Heart right ventricle (tissue), 16 donors: Measurements from ENCODE around the gene CDC25A. TPM values are rescaled to one million over a fixed set of nuclear protein-coding genes. Genes with fewer than 3 reads are reported as not detected.

Experiments used
- ATAC-seq, 8 donors: fragments of 200-7000 bp; cut with Tn5 transposase; one replicate each; pipeline ENCODE4 v1.9.1; 2020; ENCODE audit warnings: mild to moderate bottlenecking in 8 of 8, moderate library complexity in 8 of 8, moderate number of reproducible peaks in 1 of 8
- DNase-seq, 2 donors: peaks; one replicate each; pipeline ENCODE4 v3.0.0-alpha.2; 2020
- H3K27ac ChIP-seq, 10 donors: fragments of 200-600 bp; sonication (generic) in 2 of 10; one replicate each; pipeline versions ENCODE4 v1.5.0 to v1.8.0; 2020 to 2022; ENCODE audit warnings: mild to moderate bottlenecking in 3 of 10
- H3K27me3 ChIP-seq, 7 donors: fragments of 200-600 bp; one replicate each; pipeline ENCODE4 v1.8.0; 2021 to 2022; ENCODE audit warnings: mild to moderate bottlenecking in 2 of 7
- H3K36me3 ChIP-seq, 9 donors: fragments of 200-600 bp; sonication (generic) in 1 of 9; one replicate each; pipeline versions ENCODE4 v1.5.0 to v1.8.0; 2020 to 2022; ENCODE audit warnings: mild to moderate bottlenecking in 2 of 9
- H3K4me1 ChIP-seq, 9 donors: fragments of 200-600 bp; sonication (generic) in 1 of 9; one replicate each; pipeline versions ENCODE4 v1.5.0 to v1.8.0; 2020 to 2022; ENCODE audit warnings: mild to moderate bottlenecking in 4 of 9
- H3K4me3 ChIP-seq, 10 donors: fragments of 200-600 bp; sonication (generic) in 2 of 10; one replicate each; pipeline versions ENCODE4 v1.5.0 to v1.8.0; 2020 to 2022; ENCODE audit warnings: mild to moderate bottlenecking in 7 of 10, moderate library complexity in 2 of 10
- H3K9me3 ChIP-seq, 11 donors: fragments of 200-600 bp in 10 of 11; sonication (generic) in 2 of 11; one replicate each; pipeline versions ENCODE4 v1.5.0 to v1.8.0; 2013 to 2022; ENCODE audit warnings: mild to moderate bottlenecking in 2 of 11, control low read depth in 1 of 11, moderate library complexity in 1 of 11
- WGBS, 2 donors: extraction: QIAGEN DNeasy Blood & Tissue Kit; methylation state at CpG; one replicate each; pipeline ENCODE4 v1.1.7; 2013; ENCODE audit warnings: inconsistent platforms in 1 of 2; 5-methylcytosine and 5-hydroxymethylcytosine counted together
- intact Hi-C, 10 donors: fragments of 100-400 bp; cut with DNase I; formaldehyde crosslinking; loops; one replicate each; pipeline versions ENCODE4 v1.11.1 to v1.14.2; 2022
- polyA plus RNA-seq, 2 donors: library from polyadenylated mRNA; stranded (reverse); fragments of 200-250 nt; gene quantifications; one replicate each; pipeline ENCODE4 v1.2.3, GENCODE V29; 2013
- total RNA-seq, 10 donors: library from RNA; stranded (reverse); fragmentation: NEBNext Ultra II Directional in 3 of 10; extraction: Animal tissue kit (Norgen Biotek cat#: 25700) in 3 of 10; gene quantifications; one replicate each; pipeline versions ENCODE4 v1.2.1 to v1.2.4, GENCODE V29; 2021 to 2023
- TF ChIP-seq, protein P1 (sequence below), 9 donors: fragments of 200-600 bp; sonication (generic) in 2 of 9; IDR thresholded peaks; one replicate each; pipeline versions ENCODE4 v1.5.0 to v1.8.0; 2021 to 2022; ENCODE audit warnings: antibody characterized with exemption in 9 of 9, mild to moderate bottlenecking in 5 of 9, moderate library complexity in 1 of 9
- donor health status: Arrhythmogenic right ventricular cardiomyopathy.
- donor health status: ischemic (EF 13 %, LVEDD 7.1; RV severe dilation, severe dysfunction).
- donor health status: healthy with polysubstance abuse.
- donor health status: DM: no; HTN: yes; CAD: no.
- donor health status: DM: no; HTN: no; CAD: no.
- donor health status: ischemic (EF 25% LVEDD 6.9; RV normal size, moderate dysfunction).
- donor health status: ischemic (EF 25% LVEDD 5.7; RV mildly dilated, moderate dysfunction).
- donor health status: healthy.
- donor health status: DM: yes; HTN: yes; CAD: no.
- donor health status: Ischemic cardiomyopathy.
- donor health status: ischemic (EF 35%, LVEDD 5.7; RV mildly dilated, moderate dysfunction).
- donor health status: nonischemic (EF 11% LVEDD 7.7; RV severe dilation, severe dysfunction).
- donor health status: DM: yes; HTN: yes; CAD: no.
- donor health status: PGD.
- donor health status: ischemic (EF 29% LVEDD 5.4; RV normal size, mild dysfunction).
- donor health status: nonischemic (EF 23%, LVEDD 6.1; RV moderate dilation, normal function).

CDC25A gene
- total and polyA plus RNA-seq, 12 donors = 0.20 to 3.2 (median 0.99) TPM

DNA sequence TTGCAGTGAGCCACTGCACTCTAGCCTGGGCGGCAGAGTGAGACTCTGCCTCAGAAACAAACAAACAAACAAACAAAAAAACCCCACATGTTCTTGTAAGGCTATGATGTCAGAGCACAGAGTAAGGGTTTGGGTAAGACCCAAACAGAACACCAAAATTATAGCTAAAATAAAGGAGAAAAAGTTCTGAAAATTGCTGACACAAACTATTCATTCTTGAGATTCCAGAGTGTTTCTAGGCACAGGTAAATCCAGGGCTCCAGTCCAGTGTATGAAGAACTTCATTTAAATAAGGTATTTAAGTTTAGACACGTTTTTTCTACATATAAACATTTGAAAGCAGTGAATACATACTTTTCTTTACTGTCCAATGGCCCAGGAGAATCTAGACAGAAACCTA is 3.9 kb downstream of the CDC25A start:
- Histone ChIP-seq H3K27ac (no peak overlapping the region), H3K36me3 (peaks cover 0 to 49% (median 0%) of the 10 kb centered on the region in 9 donors), H3K9me3 (no peaks in the 10 kb centered on the region), H3K4me1 (peaks cover 0 to 19% (median 14%) of the 10 kb centered on the region in 9 donors), H3K4me3 (no peak overlapping the region), H3K27me3 (no peaks in the 10 kb centered on the region)
- intact Hi-C loops = no loop called here
- WGBS, 2 donors = 91% methylated on average over 2 of the region's 2 CpGs
- ATAC-seq = no peak
- DNase-seq = no peak
- TF ChIP-seq, protein P1, sequence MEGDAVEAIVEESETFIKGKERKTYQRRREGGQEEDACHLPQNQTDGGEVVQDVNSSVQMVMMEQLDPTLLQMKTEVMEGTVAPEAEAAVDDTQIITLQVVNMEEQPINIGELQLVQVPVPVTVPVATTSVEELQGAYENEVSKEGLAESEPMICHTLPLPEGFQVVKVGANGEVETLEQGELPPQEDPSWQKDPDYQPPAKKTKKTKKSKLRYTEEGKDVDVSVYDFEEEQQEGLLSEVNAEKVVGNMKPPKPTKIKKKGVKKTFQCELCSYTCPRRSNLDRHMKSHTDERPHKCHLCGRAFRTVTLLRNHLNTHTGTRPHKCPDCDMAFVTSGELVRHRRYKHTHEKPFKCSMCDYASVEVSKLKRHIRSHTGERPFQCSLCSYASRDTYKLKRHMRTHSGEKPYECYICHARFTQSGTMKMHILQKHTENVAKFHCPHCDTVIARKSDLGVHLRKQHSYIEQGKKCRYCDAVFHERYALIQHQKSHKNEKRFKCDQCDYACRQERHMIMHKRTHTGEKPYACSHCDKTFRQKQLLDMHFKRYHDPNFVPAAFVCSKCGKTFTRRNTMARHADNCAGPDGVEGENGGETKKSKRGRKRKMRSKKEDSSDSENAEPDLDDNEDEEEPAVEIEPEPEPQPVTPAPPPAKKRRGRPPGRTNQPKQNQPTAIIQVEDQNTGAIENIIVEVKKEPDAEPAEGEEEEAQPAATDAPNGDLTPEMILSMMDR (IDR thresholded peaks at IDR 0.05) = no peak

DNA sequence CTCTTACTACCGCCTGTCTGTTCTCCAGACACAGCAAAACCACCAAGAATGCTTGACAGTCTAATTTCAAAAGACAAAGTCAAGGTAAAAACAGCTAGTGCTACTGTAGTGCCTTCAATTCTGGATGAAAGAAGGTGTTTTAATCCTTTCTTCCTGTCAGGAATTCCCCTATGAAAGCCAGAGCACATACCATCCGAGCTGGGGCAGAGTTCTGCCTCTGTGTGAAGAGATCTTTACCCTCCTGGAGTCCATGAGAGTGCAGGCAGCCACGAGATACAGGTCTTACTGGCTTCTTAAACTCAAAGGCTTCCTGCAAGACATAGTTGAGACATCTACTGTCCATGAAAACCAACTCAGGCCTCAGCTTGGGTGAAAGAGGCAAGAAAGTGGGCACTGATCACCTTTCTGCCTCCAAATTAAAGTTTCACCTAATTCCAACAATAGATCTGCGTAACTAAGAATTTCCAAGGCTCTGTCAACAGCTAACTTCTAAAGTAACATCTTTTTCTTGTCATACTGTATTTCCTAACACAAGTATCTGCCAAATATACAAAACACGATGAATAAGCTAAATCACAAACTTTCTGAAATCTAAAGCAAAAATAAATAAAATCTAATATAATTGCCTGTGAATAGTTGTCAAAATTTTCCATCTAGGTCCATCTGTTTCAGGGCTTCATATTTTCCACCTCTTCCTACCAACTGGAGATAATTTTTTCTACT is 7.5 kb downstream of the CDC25A start:
- 92 to 95% methylated on average over 5 of the region's 5 CpGs for WGBS, 2 donors
- TF ChIP-seq, protein P1 (IDR thresholded peaks at IDR 0.05) = no peak
- Histone ChIP-seq H3K27ac (no peak overlapping the region), H3K9me3 (no peaks in the 10 kb centered on the region), H3K4me1 (peaks cover 0 to 18% (median 0%) of the 10 kb centered on the region in 9 donors), H3K36me3 (peaks cover 0 to 72% (median 0%) of the 10 kb centered on the region in 9 donors), H3K27me3 (no peaks in the 10 kb centered on the region), H3K4me3 (no peak overlapping the region)
- intact Hi-C loops = no loop called here
- no peak for ATAC-seq
- no peak for DNase-seq

DNA sequence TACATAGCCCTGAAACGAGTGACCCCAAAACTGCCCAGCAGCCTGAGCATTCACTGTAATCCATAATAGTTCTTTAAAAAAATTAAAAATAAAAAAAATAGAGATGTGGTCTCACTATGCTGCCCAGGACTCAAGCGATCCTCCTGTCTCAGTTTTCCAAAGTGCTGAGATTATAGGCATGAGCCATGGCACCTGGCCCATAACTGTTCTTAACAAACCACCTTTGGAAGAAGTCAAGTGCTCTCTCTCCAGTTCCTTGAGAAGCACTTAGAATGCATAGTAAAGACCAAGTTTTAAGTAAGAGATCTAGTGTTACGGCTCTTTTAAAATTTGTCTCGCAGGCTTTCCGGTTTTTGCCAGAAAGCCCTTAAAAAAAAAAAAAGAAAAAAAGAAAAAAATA is 8.2 kb downstream of the CDC25A start:
- peaks cover 0 to 18% (median 0%) of the 10 kb centered on the region in 9 donors for H3K4me1 ChIP-seq
- no peaks in the 10 kb centered on the region for H3K9me3 ChIP-seq
- 94 to 96% methylated on average over 5 of the region's 5 CpGs for WGBS, 2 donors
- no peak overlapping the region for H3K27ac ChIP-seq
- peaks cover 0 to 74% (median 0%) of the 10 kb centered on the region in 9 donors for H3K36me3 ChIP-seq
- DNase-seq (no peak), ATAC-seq (no peak)
- intact Hi-C loops = no loop called here
- no peak overlapping the region for H3K4me3 ChIP-seq
- H3K27me3 ChIP-seq = no peaks in the 10 kb centered on the region
- TF ChIP-seq, protein P1 (IDR thresholded peaks at IDR 0.05) = no peak

DNA sequence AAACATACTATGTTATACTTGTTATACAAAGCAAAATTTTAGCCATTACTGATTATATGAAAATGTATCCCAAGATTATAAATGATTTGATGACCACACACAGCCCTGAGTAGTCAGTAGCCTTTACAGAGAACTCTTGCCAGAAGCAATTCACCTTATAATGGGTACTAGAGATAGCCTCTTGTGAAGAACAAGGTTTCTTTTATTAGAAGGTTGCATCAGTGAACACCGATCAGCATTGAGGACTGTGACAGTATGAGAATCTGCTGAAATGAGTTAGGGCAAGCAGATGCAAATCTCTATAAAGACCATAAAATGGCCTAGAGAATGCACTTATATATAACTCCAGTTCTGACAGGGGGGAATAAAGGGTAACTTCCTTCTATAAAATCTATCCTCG is 10.1 kb downstream of the CDC25A start:
- 79 to 80% methylated on average over 2 of the region's 2 CpGs for WGBS, 2 donors
- H3K27ac ChIP-seq = no peak overlapping the region
- TF ChIP-seq, protein P1 (IDR thresholded peaks at IDR 0.05) = no peak
- H3K4me3 ChIP-seq = no peak overlapping the region
- H3K4me1 ChIP-seq = peaks cover 0 to 18% (median 0%) of the 10 kb centered on the region in 9 donors
- H3K9me3 ChIP-seq = no peaks in the 10 kb centered on the region
- ATAC-seq (peak in 7 of 8 donors; percentile 48 to 89 (median 81)), DNase-seq (no peak)
- peaks cover 0 to 83% (median 0%) of the 10 kb centered on the region in 9 donors for H3K36me3 ChIP-seq
- no peaks in the 10 kb centered on the region for H3K27me3 ChIP-seq
- intact Hi-C loops = loop anchor here in 1 of 10 donors (10.0 kb wide), 1 partner anchor 1113 kb away; no protein-coding TSS in a partner anchor
